ENCODE data around the gene ADM.
A peak's percentile ranks its signal among the peaks of the same experiment; 100 is the strongest.

The ADM gene

GRCh38 chr11:10310301-10310841 is 5.5 kb downstream of the ADM start:
- no peak for FAIRE-seq

DNA sequence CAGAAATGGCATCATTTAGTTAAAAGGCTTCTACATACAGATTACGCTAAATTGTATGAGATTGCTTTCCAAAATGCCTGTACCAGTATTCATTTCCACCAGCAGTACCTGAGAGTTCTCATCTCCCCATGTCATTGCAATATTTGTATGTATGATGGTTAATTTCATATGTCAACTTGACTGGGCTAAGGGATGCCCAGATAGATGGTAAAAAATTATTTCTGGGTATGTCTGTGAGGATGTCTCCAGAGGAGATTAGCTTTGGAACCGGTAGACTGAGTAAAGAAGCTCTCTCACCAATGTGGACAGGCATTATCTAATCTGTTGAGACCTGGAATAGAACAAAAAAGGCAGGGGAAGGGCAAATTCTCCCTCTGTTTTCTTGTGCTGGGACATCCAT is 6.9 kb downstream of the ADM start:
- FAIRE-seq = no peak

GRCh38 chr11:10314199-10315072 is 9.6 kb downstream of the ADM start:
- peak; percentile 80 for FAIRE-seq

DNA sequence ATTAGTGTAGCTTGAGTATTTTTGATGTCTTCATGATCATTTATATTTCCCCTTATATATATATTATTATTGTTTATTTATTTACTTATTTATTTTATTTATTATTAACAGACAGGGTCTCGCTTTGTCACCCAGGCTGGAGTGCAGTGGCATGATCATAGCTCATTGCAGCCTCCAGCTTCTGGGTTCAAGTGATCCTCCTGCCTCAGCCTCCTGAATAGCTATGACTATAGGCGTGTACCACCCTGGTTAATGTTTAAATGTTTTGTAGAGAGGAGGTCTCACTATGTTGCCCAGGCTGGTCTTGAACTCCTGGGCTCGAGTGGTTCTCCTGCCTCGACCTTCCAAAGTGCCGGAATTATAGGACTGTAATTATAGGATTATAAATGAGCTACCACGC is 10.2 kb downstream of the ADM start:
- FAIRE-seq = no peak

GRCh38 chr11:10317151-10317755 is 12.4 kb downstream of the ADM start:
- no peak for FAIRE-seq

DNA sequence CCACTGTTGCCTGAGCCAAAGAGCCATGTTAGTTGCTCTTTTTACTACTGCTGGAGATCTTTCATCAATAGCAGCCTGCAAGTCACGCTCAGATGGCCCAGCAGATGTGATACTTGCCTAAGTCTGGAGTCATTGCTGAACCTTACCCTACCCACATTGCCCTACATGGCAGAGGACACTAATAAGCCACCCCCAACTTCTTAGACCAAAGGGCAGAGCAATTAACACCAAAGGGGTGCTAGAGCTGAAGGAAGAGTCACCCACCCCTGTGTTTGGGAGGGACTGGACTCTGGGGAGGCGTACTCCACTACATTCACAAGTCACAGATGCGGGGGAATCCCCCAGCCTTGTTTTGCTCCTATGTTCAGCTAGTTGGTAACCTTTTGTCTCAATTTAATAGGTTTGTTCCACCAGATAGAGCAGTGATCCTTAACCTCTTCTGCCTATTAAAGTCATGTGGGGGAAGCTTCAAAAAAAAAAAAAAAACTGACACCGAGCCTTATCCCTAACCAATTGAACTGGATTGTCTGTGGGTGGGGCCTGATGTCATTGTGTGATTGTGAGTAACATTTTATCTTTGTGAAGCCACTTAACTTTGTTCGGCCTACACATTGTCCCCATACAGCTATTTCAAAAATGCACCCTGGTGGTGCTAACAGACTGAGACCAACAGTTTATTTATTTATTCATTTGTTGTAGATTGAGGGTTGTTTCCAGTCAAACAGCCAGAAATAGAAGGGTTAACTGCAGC is 13.1 kb downstream of the ADM start:
- no peak for FAIRE-seq

DNA sequence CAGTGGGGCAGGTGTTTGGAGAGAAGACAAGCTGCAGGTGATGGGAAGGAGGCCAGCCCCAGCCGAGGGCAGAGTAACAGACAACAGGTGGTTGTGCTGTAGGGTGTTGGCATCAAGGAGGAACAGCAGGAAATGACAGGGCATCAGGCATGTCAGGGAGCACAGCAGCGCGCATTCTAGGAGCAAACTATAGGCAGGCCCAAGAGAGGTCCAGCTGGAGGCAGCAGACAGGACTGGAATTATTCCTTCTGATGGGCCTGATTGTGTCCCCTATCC is 13.6 kb downstream of the ADM start:
- no peak for FAIRE-seq

DNA sequence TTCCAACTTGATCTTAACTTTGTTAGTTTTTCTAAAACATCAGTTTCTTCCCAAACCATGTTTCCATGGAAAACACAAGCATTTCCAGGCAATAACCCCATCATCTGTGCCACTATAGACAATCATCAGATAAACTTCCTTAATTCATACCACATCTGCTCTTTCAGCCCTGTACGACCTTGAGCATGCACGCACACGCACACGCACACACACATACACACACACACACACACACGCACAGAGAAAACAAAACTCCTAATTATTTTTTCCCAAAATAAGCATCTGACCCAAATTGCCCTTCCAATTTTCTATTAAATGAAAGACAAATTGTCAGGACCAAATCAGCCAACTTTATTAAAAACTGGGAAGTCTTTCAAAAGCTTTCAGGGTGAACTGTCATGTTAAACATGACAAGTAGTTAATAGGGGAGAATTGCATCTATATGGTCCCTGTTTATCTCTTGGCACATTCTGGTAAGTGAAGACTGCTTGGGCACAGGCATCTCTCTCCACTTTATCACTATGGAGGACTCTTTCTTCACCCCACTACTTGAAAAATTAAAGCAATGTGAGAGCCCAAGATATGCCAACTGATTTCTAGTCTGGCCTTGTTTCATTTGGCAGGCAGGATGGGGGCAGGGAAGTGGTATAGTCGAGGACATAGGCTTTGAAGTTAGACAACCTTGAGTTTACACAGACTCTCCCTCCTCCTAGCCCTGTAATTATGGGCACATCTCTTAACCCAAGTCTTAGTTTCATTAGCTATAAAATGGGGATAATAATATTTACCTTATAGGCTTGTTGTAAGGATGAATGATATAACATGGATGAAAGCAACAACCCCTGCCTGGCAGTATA is 15.1 kb downstream of the ADM start:
- no peak for FAIRE-seq

- no peak for FAIRE-seq
Measured at GRCh38 chr11:10320736-10321465, 16.0 kb downstream of the ADM start.

DNA sequence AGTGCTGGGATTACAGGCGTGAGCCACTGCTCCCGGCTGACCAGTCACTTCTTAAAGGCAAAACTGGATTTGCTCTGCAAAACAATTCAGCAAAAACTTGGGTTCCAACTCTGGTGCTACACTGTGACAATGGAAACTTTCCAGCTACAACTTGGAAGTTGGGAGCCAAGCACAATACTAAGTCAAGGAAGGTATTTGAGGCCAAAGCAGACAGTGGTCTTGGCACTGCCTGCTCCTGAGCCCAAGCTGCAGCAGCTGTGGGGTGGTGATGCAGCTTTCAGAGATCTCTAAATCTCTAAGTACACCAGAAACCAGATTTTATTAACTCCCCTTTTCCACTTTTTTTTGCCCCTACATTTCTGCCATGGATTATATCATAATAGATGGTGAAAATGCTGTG is 17.5 kb downstream of the ADM start:
- FAIRE-seq = no peak

DNA sequence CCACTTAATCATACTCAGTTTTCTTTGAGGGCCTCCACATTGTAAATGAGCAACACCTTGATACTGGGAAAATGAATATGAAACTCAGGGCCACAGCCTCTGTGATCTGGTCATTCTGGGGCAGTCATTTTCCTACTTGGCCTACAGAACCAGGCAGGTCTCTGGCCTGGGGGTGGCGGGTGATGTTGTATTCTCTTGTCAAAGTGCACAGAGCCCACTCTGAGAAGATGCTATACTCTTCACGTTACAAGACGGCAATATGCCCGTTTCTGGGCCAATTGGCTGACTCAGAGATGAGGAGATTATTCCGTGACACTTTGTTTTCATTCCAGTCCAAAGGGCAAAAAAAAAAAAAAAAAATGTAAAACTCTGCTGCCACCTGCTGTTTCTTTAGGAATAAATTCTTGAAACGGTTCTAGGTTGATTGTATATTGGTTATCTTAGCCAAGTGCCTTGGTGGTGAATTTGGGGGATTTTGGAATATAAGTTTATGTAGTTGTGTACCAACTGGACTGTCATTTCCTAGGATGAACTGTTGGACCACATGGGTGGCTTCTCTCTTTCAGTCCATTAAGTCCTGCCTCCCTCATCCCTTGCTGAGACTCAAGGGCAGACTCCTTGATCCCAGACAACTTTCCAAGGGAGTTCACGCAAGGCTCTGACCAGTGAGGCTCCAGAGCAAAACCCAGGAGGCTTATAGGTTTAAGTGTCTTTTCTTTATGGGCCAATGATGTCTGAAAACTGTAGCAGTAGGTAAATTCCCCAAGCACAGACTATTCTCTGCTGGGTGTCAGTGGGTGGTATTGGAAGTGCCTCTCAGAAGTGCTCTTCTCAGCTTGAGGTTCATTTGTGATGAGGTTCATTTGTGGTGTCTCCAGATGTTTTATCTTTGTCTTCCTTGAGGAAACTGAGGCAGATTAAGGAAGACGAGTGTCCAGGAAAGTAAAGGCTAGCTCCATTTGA is 18.2 kb downstream of the ADM start:
- peak; percentile 96 for FAIRE-seq

GRCh38 chr11:10323793-10324170 is 18.9 kb downstream of the ADM start:
- no peak for FAIRE-seq

GRCh38 chr11:10324474-10324873 is 19.6 kb downstream of the ADM start:
- no peak for FAIRE-seq

- no peak for FAIRE-seq
Measured at GRCh38 chr11:10325277-10326011, 20.6 kb downstream of the ADM start.

GRCh38 chr11:10326012-10326964 is 21.4 kb downstream of the ADM start:
- no peak for FAIRE-seq

- no peak for FAIRE-seq
Measured at GRCh38 chr11:10327254-10327653, 22.4 kb downstream of the ADM start.

- FAIRE-seq = no peak
Measured at GRCh38 chr11:10328314-10329098, 23.6 kb downstream of the ADM start.

DNA sequence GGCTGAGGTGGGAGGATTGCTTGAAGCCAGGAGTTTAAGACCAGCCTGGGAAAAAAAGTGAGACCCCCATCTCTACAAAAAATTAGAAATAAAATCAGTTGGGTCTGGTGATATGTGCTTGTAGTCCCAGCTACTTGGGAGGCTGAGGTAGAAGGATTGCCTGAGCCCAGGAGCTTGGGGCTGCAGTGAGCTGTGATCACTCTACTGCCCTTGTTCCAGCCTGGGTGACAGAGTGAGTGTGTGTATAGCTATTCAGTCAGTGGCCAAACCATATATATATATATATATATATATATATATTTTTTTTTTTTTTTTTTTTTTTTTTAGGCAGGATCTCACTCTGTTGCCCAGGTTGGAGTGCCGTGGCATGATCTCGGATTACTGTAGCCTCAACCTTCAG is 24.5 kb downstream of the ADM start:
- FAIRE-seq = no peak

All from A204.1 (cell line).